Activated CD4-positive, CD25-positive, alpha-beta regulatory T cell treated with anti-CD3 and anti-CD28 coated beads, Interleukin-2, amount 50 U/mL, for 24 hours (primary cell): Measurements from ENCODE around the gene NHEJ1.

ENCODE experiments used
- ATAC-seq, 2 donors: fragments of 150-1000 bp; cut with Tn5 transposase; one replicate each; pipeline ENCODE4 v1.10.0; 2021; ENCODE audit warnings: mild to moderate bottlenecking in 1 of 2, moderate library complexity in 1 of 2

The NHEJ1 gene

GRCh38 chr2:219026946-219027345 is 133.7 kb downstream of the NHEJ1 start:
- no peak for ATAC-seq

DNA sequence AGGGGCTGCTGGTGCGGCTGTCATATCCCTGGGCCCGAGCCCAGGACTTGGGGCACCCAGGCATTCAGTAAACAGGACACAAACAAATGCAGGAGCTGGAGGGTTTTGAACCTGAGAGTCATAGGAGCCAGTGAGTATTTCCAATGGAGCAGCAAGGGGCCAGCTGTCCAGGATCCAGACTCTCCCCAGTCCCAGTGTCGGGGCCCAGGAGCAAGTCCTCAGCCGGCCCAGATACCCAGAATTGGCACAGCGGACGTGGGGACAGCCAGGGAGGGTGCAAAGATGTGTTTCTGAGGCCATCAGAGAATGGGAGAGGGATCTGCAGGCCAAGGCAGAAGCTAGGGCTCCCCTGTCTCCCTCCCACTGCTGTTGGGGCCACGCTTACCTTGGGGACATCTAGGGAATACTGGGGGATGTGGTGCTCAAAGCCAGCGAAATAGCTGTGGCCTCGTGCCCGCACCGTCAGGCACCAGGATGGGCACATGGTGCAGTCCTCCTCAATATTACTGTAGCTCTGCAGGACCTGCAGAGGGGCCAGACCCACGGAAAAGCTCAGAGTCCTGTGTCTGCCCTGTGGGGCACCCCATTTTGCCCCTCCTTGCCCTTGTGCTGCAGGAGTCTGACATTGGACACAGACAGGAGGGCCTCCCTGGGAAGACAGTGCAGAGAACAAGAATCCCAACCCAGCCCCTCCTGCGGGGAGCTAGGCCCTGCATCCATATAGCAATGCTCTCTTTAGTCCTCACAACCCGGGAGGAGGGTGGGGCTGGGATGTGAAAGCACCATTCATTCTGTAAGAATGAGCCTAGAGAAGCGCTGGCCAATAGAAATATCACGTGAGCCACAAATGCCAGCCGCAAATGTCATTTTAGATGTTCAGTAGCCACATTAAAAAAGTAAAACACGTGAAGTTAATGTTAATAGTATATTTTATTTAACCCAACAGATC is 134.7 kb downstream of the NHEJ1 start:
- no peak for ATAC-seq
